ENCODE results near the gene PDE10A.
"Not testable (repeated sequence)": the region's sequence is repeated elsewhere in the genome, so short reads cannot be mapped to it uniquely, and the experiment has no call there.

The PDE10A gene

DNA sequence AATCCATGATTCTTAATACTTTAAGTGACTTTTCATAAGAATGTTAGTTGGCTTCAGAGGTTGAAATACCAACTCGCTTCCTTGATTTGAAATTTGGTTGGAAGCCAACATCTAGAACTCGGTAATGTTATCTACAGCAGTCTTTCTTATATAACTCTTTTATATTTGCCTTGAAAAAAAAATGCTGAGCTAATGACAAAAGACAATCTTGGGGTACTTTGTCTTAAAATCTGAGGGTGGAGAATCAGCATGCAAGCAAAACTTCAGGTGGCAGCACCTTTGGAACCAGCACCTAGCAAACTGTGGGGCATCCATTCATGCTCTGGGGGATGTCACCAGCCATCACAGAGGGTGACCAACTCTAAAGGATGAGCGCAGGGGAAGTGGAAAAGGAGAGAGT lies 76.3 kb downstream of the PDE10A start:
- no peak for DNase-seq (ENCODE audit: low read depth in 2 of 2)

DNA sequence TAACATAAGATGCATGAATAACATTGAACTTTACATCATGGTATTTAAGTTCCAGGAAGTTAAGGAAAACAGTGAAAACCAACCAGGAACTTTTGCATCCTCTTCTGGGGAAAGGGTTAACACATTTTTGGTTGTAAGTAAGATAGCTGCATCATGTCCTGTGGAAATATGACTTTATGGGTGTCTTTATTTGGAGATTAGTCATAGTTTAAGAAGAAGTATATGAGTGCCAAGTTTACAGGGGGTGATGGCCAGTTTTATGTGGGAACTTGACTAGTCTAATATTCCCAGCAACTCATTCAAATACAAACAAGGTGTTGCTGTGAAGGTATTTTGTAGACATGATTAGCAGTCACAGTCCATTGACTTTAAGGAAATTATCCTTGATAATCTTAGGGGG lies 78.0 kb downstream of the PDE10A start:
- DNase-seq (ENCODE audit: low read depth in 2 of 2), result no peak

DNA sequence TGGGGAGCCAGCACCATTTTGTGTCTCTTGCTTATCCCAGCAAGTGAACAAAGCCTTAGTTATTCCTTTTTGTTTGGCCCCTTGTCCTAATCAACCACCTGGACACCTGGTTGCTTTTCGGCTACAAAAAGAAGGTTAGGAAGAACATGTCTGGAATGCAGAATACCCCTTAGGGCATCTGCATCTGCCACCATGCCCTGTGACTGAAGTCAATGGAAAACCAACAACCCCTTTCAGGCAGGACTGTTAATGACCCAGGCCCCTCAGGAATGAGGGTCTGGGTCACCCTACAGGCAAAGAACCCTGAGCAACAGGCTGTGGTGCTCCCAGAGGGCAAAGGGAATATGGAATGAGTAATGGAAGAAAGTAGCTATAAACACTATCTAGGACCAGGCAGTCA lies 78.5 kb downstream of the PDE10A start:
- DNase-seq (ENCODE audit: low read depth in 2 of 2), result no peak

DNA sequence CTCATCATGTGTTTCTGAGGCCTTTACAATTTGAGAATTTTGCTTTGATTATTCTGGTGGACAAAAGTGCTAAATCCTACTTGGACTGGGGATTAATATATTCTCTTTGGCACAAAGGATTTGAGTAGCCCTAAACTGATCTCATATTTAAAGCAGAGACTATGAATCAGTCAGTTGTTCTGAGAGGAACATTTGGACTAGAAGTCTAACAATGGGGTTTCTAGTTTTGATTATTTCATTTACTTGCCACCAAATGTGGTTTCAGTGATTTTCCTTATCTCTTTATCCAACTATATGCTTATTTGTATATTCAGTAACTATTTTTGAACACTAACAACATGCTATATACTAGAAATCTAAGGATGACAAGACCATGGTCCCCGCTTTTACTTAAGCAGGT lies 81.4 kb downstream of the PDE10A start:
- DNase-seq (ENCODE audit: low read depth in 2 of 2), result no peak

DNA sequence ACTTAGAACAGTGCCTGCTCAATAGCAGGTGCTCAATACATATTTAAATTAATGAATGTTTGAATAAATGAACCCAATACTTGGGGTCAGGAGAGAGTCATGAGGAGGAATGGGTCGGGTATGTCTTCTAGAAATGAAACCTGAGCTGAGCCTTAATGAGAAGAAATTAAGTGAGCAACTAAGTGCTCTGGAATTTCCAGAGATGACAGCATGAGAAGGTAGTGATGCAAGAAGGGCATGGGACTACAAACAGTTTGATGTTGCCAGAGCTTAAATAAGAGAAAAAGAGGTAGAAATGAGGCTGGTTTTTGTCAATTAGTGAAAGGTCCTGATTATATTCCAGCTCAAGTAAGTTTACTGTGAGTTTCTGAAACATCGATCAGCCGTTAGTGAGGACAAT lies 82.9 kb downstream of the PDE10A start:
- no peak for DNase-seq (ENCODE audit: low read depth in 2 of 2)

DNA sequence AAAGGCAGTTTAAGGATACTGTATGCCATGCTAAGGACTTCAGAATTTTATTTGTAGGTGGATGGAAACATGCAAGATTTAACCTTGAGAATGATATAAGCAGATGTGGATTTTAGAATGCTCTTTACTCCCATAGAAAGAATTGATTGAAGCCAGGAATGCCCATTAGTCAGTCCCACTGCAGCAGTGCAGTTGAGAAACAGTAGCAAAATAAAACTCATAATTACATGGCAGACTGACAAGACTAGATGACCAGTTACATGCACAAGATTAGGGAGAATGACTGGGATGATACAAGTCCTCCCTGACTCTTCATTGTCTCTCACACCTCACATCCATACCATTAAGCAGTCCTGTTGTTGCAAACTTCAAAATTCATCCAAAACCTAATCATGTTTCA lies 83.9 kb downstream of the PDE10A start:
- no peak for DNase-seq (ENCODE audit: low read depth in 2 of 2)

DNA sequence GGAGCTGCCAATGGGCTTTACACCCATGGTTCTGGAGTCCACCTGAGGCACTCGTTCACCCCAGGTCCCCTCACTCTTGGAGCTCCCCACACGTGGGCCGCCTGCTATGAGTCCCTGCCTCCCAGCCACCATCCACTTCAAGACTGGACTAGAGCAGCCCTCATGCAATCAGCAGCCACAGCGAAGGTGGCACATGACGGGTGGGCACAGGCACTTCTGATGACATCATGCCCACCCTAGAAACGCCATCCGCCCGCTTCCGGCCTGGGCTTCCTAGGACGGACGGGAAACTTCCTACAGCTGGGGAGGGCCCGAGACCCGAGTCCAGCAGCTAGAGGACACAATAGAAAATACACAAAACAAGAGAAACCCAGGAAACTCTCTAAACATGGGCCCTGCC lies 85.5 kb downstream of the PDE10A start:
- no peak for DNase-seq (ENCODE audit: low read depth in 2 of 2)

DNA sequence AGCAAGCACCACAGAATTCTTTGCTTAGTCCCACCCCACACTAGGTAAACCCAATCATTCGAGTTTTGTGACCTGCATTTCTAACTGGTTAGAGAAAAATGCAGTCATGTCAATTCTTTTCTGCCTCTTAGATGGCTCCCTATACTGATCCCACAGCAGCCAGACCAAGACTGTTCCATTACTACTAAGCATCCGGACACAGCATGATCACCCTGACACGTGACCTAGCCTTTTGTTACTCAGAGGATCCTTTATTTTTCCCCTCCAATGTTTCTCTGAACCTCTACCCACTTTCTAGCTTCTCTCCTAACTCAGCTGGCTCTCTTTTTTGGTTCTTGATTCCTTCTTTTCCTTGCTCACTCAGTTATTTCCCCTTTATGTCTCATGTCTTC lies 87.9 kb downstream of the PDE10A start:
- no peak for DNase-seq (ENCODE audit: low read depth in 2 of 2)

DNA sequence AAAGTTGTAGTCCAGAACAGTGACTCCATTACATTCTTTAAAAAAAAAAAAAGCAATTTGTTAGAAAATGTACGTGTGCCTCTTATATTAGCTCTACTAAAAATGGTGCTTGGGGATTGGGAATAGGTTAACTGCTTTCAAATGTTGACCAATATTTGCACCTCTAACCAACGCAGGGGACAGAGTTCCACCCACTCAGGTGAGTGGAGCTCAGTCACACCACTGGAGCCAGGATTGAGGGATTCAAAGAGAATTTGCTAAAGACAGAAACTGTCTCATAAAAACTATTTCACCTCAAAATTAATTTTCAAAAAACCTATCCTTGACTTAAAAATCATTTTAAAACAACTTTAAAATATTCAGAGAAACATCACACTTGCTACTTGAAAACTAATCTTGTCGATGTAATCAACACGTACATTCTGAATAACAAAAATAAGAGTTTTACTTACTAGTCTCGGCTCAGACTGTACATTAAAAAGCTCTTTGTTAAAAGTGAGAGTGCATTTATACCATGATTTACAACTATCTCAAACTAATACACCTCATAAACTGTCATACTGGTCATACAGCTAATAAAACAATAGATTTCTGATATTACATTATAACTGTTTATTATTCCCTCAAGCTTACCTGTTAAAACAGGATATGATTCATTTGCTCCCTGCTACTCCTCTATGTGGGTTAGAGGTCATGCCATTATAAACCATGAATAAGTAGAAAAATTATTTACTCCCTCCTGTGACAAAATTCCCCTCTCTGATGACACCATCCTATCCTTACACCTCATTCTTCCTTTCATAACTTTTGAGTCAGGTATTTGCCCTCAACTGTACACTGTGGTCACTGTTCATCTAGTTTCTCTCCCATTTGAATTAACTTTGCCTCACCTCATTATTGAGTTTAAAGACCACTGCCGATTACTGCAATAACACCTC lies 88.6 kb downstream of the PDE10A start:
- no peak for DNase-seq (ENCODE audit: low read depth in 2 of 2)

DNA sequence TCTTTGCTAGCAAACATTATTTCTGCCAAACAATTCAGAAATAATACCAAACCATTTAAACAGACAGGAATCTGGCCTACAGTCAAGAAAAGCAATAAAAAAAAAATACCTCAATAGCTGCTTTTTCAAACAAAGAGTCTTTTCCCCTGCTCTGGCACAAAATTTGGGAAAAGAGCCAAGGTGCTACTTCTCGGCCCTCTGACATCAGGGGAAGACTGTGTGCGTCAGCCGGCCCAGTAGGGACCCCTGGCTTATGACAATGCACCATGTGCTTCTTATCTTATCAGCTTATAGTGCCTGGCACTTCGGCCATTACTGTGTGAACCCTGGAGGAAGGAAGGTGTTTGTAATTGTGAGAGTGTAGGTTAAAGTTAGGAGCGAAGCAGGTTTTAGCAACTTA lies 89.4 kb downstream of the PDE10A start:
- no peak for DNase-seq (ENCODE audit: low read depth in 2 of 2)

DNA sequence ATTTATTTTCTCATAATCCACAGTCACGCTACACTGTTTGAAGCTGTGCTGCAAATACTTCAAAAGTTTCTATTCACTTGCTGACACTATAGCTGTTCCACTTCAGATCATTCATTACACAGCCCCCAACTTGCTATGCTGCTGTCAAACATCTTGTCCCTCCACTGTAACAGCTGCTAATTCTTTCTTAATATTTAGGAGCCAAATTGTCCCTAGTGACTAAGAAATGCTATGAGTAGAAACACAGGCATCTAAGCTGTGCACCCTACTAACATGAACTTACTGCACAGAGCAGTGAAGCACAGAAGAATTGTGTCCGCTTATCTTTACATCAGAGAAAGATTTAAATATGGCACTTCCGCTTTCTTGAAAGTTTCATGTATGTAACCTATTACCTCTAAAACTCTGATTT lies 91.3 kb downstream of the PDE10A start:
- no peak for DNase-seq (ENCODE audit: low read depth in 2 of 2)

DNA sequence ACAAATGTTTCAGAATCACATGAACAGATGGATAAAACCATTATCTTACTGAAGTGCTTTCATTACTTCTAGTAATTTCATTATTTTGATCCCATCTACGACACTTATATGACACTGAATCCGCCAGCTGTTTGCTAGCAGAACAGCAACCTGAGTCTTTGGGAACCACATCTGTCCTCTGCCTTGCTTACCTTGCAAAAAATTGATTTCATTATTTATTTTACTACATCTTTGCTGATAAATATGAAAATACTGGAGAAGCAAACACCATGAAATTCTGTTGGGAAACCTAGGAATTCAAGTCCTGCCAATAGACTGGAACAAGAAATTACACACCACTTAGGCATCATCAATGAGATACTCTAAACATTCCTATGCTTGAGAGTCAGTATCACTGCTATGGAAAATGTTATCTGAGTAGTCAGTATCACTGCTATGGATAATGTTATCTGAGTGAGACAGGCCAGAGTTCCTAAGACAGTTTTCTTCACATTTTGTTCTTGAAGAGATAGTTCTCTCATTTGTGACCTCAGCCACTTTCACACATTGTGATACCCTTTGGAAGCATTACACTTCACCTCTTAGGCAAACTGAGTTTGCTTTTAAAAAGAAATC lies 91.9 kb downstream of the PDE10A start:
- no peak for DNase-seq (ENCODE audit: low read depth in 2 of 2)

DNA sequence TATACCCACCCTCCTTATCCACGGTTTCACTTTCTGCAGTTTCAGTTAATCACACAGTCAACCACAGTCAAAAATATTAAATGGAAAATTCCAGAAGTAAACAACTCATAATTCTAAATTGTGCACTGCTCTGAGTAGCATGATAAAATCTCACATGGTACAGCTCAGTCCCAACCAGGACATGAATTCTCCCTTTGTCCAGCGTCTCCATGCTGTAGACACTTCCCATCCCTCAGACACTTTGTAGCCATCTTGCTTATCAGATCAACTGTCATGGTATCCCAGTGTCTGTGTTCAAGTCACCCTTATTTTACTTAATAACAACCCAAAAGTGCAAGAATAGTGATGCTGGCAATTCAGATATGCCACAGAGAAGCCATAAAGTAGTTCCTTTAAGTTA lies 94.7 kb downstream of the PDE10A start:
- no peak for DNase-seq (ENCODE audit: low read depth in 2 of 2)

DNA sequence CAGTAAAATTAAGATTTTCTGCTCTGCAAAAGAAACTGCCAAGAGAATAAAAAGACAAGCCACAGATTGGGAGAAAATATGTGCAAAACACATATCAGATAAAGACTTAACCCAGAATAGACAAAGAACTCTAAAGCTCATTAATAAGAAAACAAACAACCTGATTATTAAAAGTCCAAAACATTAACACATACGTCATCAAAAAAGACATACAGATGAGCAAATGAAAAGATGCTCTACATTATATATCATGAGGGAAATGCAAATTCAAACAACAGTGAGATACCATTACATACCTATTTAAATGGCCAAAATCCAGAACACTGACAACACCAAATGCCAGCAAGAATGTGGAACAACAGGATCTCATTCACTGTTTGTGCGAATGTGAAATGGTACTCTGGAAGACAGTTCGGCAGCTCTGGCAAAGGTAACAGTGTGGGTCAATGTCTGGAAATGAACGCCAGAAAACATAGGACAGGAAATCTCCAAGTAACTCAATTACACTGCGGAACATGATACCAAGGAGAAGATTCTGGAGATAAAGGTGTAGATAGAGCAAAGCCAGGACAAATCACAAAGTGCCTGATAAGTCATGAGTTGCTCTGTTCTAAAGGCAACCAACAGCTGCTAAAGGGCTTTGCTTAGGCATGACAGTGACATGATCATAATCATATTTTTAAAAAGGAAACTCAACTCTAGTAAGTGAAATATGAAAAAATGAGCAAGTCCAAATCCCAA lies 96.8 kb downstream of the PDE10A start:
- no peak for DNase-seq (ENCODE audit: low read depth in 2 of 2)

DNA sequence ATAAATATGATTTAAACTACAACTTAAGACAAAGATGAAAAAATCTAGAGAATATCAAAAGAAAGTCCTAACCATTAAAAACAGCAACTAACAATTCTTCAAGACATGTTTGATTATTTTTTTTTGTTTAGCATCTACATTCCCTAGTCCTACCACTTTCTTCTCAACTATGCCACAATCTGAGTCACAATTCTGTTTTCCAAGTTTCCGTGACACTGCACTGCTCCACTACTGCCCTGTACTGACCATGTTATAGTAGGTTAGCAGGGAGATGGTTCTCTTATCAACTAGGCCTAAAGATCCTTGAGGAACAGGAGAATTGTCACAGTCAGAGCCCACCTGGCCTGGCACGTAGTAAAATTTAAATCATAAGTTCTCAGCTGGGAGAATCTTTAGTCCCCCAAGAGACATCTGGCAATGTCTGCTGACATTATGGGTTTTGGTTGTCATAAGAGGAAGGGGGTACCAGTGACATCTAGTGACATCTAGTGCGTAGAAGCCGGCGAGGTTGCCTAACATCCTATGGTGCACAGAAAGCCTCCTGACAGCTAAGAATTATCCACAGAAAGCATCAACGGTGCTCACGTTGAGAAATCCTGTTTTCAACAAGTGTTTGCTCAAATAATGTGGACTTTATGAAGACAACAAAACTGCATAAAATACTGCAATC lies 100.5 kb downstream of the PDE10A start:
- no peak for DNase-seq (ENCODE audit: low read depth in 2 of 2)

DNA sequence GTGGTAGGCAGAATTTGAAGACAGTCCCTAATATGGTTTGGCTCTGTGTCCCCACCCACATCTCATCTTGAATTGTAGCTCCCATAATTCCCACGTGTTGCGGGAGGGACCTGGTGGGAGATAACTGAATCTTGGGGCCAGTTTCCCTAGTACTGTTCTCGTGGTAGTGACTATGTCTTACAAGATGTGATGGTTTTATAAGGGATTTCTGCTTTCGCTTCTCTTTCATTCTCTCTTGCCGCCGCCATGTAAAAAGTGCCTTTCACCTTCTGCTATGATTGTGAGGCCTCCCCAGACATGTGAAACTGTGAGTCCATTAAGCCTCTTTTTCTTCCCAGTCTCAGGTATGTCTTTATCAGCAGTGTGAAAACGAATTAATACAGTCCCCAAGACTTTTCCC lies 103.4 kb downstream of the PDE10A start:
- no peak for DNase-seq (ENCODE audit: low read depth in 2 of 2)

DNA sequence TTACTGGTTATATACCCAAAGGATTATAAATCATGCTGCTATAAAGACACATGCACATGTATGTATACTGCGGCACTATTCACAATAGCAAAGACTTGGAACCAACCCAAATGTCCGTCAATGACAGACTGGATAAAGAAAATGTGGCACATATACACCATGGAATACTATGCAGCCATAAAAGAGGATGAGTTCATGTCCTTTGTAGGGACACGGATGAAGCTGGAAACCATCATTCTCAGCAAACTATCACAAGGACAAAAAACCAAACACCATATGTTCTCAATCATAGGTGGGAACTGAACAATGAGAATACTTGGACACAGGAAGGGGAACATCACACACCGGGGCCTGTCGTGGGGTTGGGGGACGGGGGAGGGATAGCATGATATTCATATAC lies 104.9 kb downstream of the PDE10A start:
- not testable (repeated sequence) for DNase-seq (ENCODE audit: low read depth in 2 of 2)

DNA sequence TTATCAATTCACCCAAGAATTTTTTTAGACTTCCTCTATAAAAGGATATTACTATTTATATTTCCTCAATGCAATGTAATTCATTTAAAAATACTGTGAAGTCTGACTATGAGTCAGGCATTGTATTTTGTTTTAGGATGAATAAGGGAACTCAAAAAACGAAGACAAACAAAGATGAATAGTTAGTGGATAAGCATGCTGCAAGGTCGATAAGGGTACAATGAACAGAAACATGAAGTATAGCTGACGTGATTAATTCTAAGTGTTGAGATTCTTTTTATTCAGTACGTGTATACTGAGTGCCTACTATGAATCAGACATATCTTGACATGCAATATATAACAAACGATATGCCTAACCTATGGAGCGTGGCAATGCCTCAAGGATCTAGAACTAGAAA lies 105.4 kb downstream of the PDE10A start:
- no peak for DNase-seq (ENCODE audit: low read depth in 2 of 2)

DNA sequence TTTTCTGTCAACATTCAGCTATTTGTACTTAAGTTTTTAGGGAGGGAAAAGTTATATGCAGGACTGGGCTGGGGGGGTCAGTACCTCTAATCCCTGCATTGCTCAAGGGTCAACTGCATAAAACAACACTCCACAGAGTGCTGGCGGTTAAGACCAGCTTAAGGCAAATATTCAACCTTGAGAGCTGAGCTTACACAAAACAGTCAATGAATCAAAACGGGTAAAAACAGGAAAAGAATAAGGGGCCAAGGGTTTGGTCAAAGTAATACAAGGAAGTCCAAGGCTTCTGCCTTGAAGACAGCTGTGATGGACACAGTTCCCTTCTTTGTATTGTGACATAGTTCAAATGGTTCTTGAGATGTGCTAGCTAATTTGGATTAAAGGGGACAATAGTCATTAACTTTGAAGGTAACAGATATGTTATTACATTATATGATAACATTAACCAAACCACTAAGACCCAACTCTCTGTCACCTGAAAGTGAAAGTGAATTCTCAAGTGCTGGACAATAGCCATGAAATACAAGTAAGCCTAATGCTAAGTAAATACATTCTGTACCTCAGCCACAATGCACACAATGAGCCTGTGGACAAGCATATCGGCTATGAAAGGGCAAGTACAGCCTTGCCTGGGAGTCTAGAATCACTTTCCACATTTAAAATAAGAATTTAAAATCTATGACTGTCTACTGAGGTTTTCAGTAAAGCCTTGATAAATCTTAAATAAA lies 106.8 kb downstream of the PDE10A start:
- no peak for DNase-seq (ENCODE audit: low read depth in 2 of 2)

DNA sequence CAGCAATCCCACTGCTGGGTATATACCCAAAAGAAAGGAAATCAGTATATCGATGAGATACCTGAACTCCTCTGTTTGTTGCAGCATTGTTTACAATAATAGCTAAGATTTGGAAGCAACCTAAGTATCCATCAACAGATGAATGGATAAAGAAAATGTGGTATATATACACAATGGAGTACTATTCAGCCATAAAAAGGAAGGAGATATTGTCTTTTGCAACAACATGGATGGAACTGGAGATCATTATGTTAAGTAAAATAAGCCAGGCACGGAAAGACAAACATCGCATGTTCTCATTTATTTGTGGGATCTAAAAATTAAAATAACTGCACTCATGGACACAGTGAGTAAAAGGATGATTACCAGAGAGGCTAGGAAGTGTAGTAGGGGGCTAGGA lies 108.4 kb downstream of the PDE10A start:
- DNase-seq (ENCODE audit: low read depth in 2 of 2), result not testable (repeated sequence)

DNA sequence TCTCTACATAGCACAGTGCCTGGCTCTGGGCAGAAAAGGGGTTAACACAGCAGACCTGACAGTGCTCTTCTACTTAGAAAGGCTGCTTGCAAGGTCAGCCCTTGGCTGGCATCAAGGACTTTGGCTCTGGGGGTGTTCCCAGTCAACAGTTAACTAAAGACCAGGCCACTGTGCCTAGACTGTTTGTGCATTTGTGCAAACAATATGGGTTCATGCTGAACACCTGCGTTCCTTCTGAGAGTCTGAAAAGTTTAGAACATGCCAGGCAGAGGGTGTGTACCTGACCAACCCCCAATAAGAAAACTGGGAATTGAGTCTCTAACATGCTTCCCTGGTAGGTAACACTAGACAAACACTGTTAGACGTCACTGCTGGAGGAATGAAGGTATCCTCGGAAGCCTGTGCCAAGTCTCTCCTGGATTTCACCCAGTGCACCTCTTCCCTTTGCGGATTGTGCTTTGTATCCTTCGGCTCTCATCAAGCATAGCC lies 110.7 kb downstream of the PDE10A start:
- DNase-seq (ENCODE audit: low read depth in 2 of 2), result no peak

All from stimulated activated CD8-positive, alpha-beta memory T cell treated with anti-CD3 and anti-CD28 coated beads, Interleukin-15, amount 100 ng/mL, for 4 hours (primary cell).